ENCODE measurements around the gene ARHGEF1. TPM values are rescaled to one million over a fixed set of nuclear protein-coding genes. Genes with fewer than 3 reads are reported as not detected.

The ARHGEF1 gene, protein sequence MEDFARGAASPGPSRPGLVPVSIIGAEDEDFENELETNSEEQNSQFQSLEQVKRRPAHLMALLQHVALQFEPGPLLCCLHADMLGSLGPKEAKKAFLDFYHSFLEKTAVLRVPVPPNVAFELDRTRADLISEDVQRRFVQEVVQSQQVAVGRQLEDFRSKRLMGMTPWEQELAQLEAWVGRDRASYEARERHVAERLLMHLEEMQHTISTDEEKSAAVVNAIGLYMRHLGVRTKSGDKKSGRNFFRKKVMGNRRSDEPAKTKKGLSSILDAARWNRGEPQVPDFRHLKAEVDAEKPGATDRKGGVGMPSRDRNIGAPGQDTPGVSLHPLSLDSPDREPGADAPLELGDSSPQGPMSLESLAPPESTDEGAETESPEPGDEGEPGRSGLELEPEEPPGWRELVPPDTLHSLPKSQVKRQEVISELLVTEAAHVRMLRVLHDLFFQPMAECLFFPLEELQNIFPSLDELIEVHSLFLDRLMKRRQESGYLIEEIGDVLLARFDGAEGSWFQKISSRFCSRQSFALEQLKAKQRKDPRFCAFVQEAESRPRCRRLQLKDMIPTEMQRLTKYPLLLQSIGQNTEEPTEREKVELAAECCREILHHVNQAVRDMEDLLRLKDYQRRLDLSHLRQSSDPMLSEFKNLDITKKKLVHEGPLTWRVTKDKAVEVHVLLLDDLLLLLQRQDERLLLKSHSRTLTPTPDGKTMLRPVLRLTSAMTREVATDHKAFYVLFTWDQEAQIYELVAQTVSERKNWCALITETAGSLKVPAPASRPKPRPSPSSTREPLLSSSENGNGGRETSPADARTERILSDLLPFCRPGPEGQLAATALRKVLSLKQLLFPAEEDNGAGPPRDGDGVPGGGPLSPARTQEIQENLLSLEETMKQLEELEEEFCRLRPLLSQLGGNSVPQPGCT
- 49.2 TPM for polyA plus RNA-seq (ENCODE audit: insufficient read length)

DNA sequence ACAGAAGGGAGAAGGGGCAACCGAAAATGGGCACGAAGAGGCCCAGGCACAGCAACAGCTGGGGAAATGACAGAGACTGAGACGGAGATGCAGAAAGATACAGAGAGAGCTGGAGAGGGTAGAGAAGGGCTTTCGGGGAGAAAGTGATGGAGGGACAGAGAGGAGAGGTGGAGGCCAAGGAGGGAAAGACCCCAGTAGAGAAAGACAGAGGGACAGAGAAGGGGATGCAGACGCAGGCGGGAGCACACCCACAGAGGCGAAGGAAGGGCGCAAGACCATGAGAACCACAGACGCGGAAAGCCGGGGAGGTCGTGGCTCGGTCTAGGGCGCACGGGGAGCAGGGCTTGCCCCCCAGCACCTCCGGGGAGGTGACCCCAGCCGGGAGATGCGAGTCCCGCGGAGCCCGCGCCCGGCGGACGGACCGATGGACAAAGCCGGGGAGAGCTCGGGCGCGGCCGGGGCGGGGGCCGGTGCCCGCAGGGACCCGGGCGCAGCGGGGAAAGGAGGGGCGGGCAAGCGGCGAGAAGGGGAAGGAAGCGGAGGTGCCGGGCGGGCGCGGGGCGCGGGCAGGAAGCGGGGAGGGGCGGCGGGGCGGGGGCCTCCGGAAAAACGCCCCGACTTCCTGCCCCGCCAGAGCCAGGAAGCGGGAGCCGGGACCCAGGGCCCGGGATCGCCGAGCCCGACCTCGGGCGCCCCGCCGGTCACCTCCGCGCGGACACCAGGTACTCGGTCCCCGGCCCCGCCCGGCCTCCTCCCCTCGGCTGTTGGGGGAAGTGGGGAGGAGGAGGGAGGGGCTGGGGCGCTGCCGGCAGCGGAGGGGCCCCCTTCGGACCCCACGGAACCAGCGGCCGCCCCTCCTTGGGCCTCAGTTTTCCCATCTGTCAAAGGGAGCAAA, at the start of gene ARHGEF1:
Gene ARHGEF1, plus strand, starts transcription at position 617 of the 895 bp plus-strand sequence. CDS start 4,899 bp downstream, outside the sequence.
- DNase-seq, result no peak

- DNase-seq, result no peak
Observed at GRCh38 chr19:41837981-41838708, 44.8 kb upstream of the ARHGEF1 start.

DNA sequence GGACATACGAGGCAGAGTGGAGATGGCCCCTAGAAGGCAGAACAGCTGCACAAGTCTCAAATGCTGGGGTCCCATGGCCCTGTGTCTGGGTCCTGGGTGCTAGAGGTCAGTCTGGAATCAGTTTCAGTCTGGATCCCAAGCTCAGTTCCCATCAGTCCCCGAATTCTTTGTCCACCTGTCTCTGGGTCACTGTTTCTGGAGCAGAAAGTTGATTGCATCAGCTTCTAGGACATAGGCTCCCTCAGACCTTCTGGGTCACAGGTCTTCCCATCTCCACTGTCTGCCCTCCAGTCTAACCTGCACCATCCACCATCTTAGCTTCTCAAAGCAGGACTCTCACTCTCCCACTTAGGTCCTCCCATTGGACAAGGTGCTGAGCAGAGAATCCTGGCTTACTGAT, 43.8 kb upstream of the ARHGEF1 start:
- DNase-seq, result no peak

GRCh38 chr19:41843371-41843770, 39.6 kb upstream of the ARHGEF1 start:
- no peak for DNase-seq

DNA sequence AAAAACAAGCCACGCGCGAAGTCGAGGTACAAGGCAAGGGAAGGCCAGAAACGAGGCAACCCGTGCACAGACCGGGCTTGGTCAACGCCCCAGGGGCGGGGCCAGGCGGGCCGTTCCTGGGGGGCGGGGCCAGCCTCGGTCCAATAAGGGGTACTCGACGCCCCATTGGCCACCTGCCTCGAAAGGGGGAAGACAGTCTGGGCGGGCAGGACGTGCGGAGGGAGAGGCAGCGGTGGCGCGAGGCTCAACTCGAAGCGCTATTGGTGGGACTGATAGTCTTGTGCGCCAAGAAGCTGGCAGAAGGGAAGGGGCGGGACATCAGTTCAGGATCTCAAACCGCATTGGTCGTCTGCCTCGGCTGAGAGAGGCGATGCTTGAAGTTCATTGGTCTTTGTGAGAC, 38.4 kb upstream of the ARHGEF1 start, which contains the start of gene LYPD4:
Gene LYPD4, minus strand, starts transcription at position 83 of the 400 bp plus-strand sequence. CDS start 5,398 bp downstream, outside the sequence.
- DNase-seq, result no peak

GRCh38 chr19:41845001-41845050, 38.2 kb upstream of the ARHGEF1 start, which contains the start of gene DMRTC2:
DMRTC2 (plus strand) TSS chr19:41845042; CDS start chr19:41847429, 2,387 bp downstream.
- DNase-seq, result no peak

DNA sequence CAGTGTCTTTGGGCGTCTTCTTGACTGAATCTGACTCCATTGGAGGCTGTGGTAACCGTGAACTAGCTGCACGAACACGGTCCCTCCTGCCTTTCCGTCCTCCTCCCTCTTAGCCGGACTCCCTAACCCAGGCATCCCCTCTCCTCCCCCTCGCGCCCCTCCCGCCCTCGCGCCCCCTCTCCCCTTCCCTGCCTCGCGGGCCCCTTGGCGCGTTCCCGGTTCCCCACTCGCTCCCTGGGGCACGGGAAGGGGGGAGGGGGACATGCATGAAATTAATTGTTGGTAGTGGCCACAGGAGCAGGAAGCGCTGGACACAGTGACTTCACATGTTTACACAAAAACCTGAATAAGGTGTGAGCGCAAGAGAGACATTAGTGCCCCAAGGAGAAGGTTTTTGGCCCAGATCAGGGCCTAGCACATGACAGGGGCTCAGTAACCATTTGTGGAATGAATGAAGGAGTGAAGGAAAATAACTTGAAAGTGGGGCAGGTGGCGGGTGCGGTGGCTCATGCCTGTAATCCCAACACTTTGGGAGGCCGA, 37.9 kb upstream of the ARHGEF1 start:
- DNase-seq, result no peak

DNA sequence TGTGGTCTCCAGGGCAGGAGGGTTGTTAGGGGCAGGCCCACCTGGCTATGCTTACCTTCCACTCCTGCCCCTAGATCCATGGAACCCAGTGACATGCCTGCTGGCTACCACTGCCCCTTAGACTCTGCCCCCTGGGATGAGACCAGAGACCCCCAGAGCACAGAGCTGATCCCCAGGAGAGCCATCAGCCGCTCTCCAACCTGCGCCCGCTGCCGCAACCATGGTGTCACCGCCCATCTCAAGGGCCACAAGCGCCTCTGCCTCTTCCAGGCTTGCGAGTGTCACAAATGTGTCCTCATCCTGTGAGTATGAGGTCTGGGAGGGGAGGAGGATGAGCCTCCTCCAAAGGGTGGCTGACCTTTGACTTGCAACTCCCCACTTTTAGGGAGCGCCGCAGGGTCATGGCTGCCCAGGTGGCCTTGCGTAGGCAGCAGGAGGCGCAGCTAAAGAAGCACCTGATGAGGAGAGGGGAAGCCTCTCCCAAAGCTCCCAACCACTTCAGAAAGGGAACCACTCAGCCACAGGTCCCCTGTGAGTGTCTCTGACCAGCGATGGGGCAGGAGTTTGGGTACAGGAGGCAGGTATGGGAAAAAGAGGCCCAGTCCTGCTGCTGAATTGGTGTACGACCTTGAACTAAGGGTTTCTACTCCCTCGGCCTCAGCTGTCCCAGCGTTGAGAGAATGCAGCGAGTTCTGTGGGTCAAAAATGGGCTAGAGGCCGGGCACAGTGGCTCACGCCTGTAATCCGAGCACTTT, 35.5 kb upstream of the ARHGEF1 start:
- no peak for DNase-seq

DNA sequence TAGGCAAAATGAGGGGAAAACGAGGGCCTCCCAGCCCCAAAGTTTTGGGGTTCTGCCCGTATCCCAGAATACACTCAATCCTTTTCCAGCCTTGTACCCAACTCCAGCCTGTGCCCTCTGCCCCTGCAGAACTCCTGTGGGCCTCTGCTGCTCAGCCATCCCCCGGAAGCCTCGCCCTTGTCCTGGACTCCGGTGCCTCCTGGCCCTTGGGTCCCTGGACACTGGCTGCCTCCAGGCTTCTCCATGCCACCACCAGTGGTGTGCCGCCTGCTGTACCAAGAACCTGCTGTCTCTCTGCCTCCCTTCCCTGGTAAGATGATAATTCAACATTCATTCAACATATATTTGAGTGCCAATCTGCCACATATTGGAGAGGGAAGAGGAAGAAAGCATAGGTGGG, 34.3 kb upstream of the ARHGEF1 start:
- no peak for DNase-seq

- no peak for DNase-seq
Observed at GRCh38 chr19:41849067-41849466, 33.9 kb upstream of the ARHGEF1 start.

DNA sequence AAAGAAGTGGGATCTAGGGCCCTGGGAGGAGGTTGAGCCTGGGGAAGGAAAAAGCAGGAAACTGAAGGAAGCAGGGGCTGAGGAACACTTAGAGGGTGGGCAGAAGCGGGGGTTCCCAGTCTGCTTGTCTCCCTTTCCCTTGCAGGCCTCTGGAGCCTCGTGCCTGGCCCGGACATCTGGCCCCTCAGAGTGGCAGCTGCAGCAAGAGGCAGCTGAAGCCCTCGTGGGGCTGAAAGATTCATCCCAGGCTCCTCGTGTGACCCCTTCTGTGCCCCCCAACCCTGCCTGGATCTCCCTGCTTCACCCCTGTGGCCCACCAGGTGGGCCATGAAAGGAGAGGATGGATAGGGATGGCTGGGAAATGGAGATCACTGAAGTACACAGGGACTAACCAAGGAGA, 32.6 kb upstream of the ARHGEF1 start:
- no peak for DNase-seq

DNA sequence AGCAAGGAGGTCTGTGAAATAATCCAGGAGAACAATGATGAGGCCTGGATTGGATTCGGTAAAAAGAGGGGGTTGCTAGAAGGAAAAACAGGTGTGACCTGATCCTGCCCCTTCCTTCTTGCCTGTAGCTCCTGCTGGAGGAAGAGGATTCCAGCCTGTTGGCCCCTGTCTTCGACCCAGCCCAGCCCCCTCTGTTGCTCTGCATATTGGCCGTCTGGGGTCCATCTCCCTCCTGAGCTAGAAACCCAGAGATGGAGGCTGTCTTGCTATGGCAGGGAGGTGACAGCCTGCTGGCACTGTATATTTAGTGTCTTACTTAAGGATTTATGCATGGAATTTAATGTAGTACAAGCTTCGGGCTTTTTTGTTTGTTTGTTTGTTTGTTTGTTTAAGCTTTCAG, 31.5 kb upstream of the ARHGEF1 start:
- no peak for DNase-seq

GRCh38 chr19:41853344-41853743, 29.6 kb upstream of the ARHGEF1 start:
- no peak for DNase-seq

GRCh38 chr19:41853768-41854167, 29.2 kb upstream of the ARHGEF1 start:
- no peak for DNase-seq

DNA sequence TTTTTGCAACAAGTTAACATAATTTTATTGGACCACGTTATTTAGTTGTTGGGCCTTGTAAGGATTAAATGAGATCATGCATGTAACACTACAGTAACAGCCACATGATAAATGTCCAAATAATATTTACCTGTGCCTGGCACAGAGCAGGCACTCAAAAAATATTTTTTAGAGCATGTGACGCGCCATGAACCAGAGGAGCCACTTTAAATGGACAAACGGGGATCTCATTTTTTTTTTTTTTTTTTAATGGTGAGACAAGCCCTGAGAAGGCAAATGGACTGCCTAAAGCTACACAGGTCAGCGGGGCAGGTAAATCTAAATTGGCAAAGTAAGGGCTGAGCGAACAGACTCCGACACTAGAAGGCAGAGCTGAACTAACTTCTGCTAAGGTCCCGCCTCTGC, 23.8 kb upstream of the ARHGEF1 start:
- DNase-seq, result no peak

GRCh38 chr19:41859618-41860418, 23.2 kb upstream of the ARHGEF1 start, which contains the start of gene RPS19:
RPS19 (plus strand) TSS chr19:41860255; CDS start chr19:41860775, 520 bp downstream.
- DNase-seq, result peak; percentile 100

GRCh38 chr19:41860419-41861115, 22.4 kb upstream of the ARHGEF1 start:
- no peak for DNase-seq

- no peak for DNase-seq
Observed at GRCh38 chr19:41861116-41861768, 21.7 kb upstream of the ARHGEF1 start.

DNA sequence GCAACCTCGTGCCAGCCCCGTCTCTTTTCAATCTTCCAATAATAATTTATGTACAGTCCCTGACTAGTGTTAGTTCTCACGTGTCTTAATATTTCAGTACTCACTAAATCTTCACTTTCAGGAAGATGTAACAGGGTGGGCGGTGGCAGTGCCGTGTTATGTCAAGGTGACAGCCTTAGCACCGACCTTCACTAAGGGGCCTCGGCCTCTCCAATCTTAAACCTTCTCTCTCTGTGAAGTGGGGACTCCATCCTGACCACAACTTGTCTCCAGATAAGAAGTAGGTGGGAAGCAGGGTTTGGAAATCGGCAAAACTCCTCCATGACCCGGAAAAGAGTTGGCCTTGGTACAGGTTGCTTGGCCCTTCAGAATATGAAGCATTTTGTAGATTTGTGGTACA, 21.1 kb upstream of the ARHGEF1 start:
- no peak for DNase-seq

All from hindlimb muscle (tissue), 1 donor.